Heart right ventricle (tissue), 16 donors: ENCODE results near the gene PGS1. TPM values are rescaled to one million over a fixed set of nuclear protein-coding genes. Genes with fewer than 3 reads are reported as not detected.

ENCODE experiments used
- ATAC-seq, 8 donors: fragments of 200-7000 bp; cut with Tn5 transposase; one replicate each; pipeline ENCODE4 v1.9.1; 2020; ENCODE audit warnings: mild to moderate bottlenecking in 8 of 8, moderate library complexity in 8 of 8, moderate number of reproducible peaks in 1 of 8
- DNase-seq, 2 donors: peaks; one replicate each; pipeline ENCODE4 v3.0.0-alpha.2; 2020
- H3K27ac ChIP-seq, 10 donors: fragments of 200-600 bp; sonication (generic) in 2 of 10; one replicate each; pipeline versions ENCODE4 v1.5.0 to v1.8.0; 2020 to 2022; ENCODE audit warnings: mild to moderate bottlenecking in 3 of 10
- H3K27me3 ChIP-seq, 7 donors: fragments of 200-600 bp; one replicate each; pipeline ENCODE4 v1.8.0; 2021 to 2022; ENCODE audit warnings: mild to moderate bottlenecking in 2 of 7
- H3K36me3 ChIP-seq, 9 donors: fragments of 200-600 bp; sonication (generic) in 1 of 9; one replicate each; pipeline versions ENCODE4 v1.5.0 to v1.8.0; 2020 to 2022; ENCODE audit warnings: mild to moderate bottlenecking in 2 of 9
- H3K4me1 ChIP-seq, 9 donors: fragments of 200-600 bp; sonication (generic) in 1 of 9; one replicate each; pipeline versions ENCODE4 v1.5.0 to v1.8.0; 2020 to 2022; ENCODE audit warnings: mild to moderate bottlenecking in 4 of 9
- H3K4me3 ChIP-seq, 10 donors: fragments of 200-600 bp; sonication (generic) in 2 of 10; one replicate each; pipeline versions ENCODE4 v1.5.0 to v1.8.0; 2020 to 2022; ENCODE audit warnings: mild to moderate bottlenecking in 7 of 10, moderate library complexity in 2 of 10
- H3K9me3 ChIP-seq, 11 donors: fragments of 200-600 bp in 10 of 11; sonication (generic) in 2 of 11; one replicate each; pipeline versions ENCODE4 v1.5.0 to v1.8.0; 2013 to 2022; ENCODE audit warnings: mild to moderate bottlenecking in 2 of 11, control low read depth in 1 of 11, moderate library complexity in 1 of 11
- CTCF ChIP-seq, 9 donors: fragments of 200-600 bp; sonication (generic) in 2 of 9; IDR thresholded peaks; one replicate each; pipeline versions ENCODE4 v1.5.0 to v1.8.0; 2021 to 2022; ENCODE audit warnings: antibody characterized with exemption in 9 of 9, mild to moderate bottlenecking in 5 of 9, moderate library complexity in 1 of 9
- WGBS, 2 donors: extraction: QIAGEN DNeasy Blood & Tissue Kit; methylation state at CpG; one replicate each; pipeline ENCODE4 v1.1.7; 2013; ENCODE audit warnings: inconsistent platforms in 1 of 2; 5-methylcytosine and 5-hydroxymethylcytosine counted together
- intact Hi-C, 10 donors: fragments of 100-400 bp; cut with DNase I; formaldehyde crosslinking; loops; one replicate each; pipeline versions ENCODE4 v1.11.1 to v1.14.2; 2022
- polyA plus RNA-seq, 2 donors: library from polyadenylated mRNA; stranded (reverse); fragments of 200-250 nt; gene quantifications; one replicate each; pipeline ENCODE4 v1.2.3, GENCODE V29; 2013
- total RNA-seq, 10 donors: library from RNA; stranded (reverse); fragmentation: NEBNext Ultra II Directional in 3 of 10; extraction: Animal tissue kit (Norgen Biotek cat#: 25700) in 3 of 10; gene quantifications; one replicate each; pipeline versions ENCODE4 v1.2.1 to v1.2.4, GENCODE V29; 2021 to 2023
- donor health status: Arrhythmogenic right ventricular cardiomyopathy.
- donor health status: ischemic (EF 13 %, LVEDD 7.1; RV severe dilation, severe dysfunction).
- donor health status: healthy with polysubstance abuse.
- donor health status: DM: no; HTN: yes; CAD: no.
- donor health status: DM: no; HTN: no; CAD: no.
- donor health status: ischemic (EF 25% LVEDD 6.9; RV normal size, moderate dysfunction).
- donor health status: ischemic (EF 25% LVEDD 5.7; RV mildly dilated, moderate dysfunction).
- donor health status: healthy.
- donor health status: DM: yes; HTN: yes; CAD: no.
- donor health status: Ischemic cardiomyopathy.
- donor health status: ischemic (EF 35%, LVEDD 5.7; RV mildly dilated, moderate dysfunction).
- donor health status: nonischemic (EF 11% LVEDD 7.7; RV severe dilation, severe dysfunction).
- donor health status: DM: yes; HTN: yes; CAD: no.
- donor health status: PGD.
- donor health status: ischemic (EF 29% LVEDD 5.4; RV normal size, mild dysfunction).
- donor health status: nonischemic (EF 23%, LVEDD 6.1; RV moderate dilation, normal function).

PGS1 gene
- total and polyA plus RNA-seq, 12 donors: 14.7 to 28.4 (median 18.2) TPM

- Histone ChIP-seq H3K27me3 (no peaks in the 10 kb centered on the region), H3K4me1 (peaks cover 7 to 92% (median 60%) of the 10 kb centered on the region in 9 donors), H3K27ac (peak overlapping the region; percentile 80 to 99 (median 90)), H3K36me3 (peaks cover 0 to 16% (median 0%) of the 10 kb centered on the region in 9 donors), H3K4me3 (peak overlapping the region; percentile 82 to 99 (median 94)), H3K9me3 (no peaks in the 10 kb centered on the region)
- no peak for TF ChIP-seq CTCF (IDR thresholded peaks at IDR 0.05)
- ATAC-seq (no peak), DNase-seq (no peak)
- 6 to 8% methylated on average over 7 of the region's 7 CpGs for WGBS, 2 donors
- intact Hi-C loops: no loop called here
Measured at GRCh38 chr17:78379131-78379491, 662 bp downstream of the PGS1 start.

- Histone ChIP-seq H3K36me3 (peaks cover 0 to 21% (median 0%) of the 10 kb centered on the region in 9 donors), H3K27ac (peak overlapping the region in 4 of 10 donors; percentile 73 to 99 (median 84)), H3K4me1 (peaks cover 11 to 92% (median 66%) of the 10 kb centered on the region in 9 donors), H3K9me3 (no peaks in the 10 kb centered on the region), H3K27me3 (no peaks in the 10 kb centered on the region), H3K4me3 (peak overlapping the region in 1 of 10 donors; percentile 92)
- DNase-seq (no peak), ATAC-seq (no peak)
- intact Hi-C loops: loop anchor here in 1 of 10 donors (5.0 kb wide), 1 partner anchor 37 kb away; no protein-coding TSS in a partner anchor
- TF ChIP-seq CTCF (IDR thresholded peaks at IDR 0.05): no peak
- 82 to 83% methylated on average over 5 of the region's 5 CpGs for WGBS, 2 donors
Measured at GRCh38 chr17:78380370-78380769, 1.9 kb downstream of the PGS1 start.

GRCh38 chr17:78381601-78382232, 3.3 kb downstream of the PGS1 start:
- peaks cover 0 to 21% (median 0%) of the 10 kb centered on the region in 9 donors for H3K36me3 ChIP-seq
- H3K27me3 ChIP-seq: no peaks in the 10 kb centered on the region
- DNase-seq: no peak
- TF ChIP-seq CTCF (IDR thresholded peaks at IDR 0.05): no peak
- WGBS, 2 donors: 53 to 59% methylated on average over 12 of the region's 12 CpGs
- peak overlapping the region in 9 of 10 donors; percentile 9 to 99 (median 70) for H3K27ac ChIP-seq
- H3K4me1 ChIP-seq: peaks cover 13 to 92% (median 77%) of the 10 kb centered on the region in 9 donors
- peak in 5 of 8 donors; percentile 17 to 55 (median 32) for ATAC-seq
- peak overlapping the region in 2 of 10 donors; percentile 9 to 92 for H3K4me3 ChIP-seq
- H3K9me3 ChIP-seq: no peaks in the 10 kb centered on the region
- intact Hi-C loops: loop anchor here in 1 of 10 donors (5.0 kb wide), 1 partner anchor 36 kb away; no protein-coding TSS in a partner anchor

GRCh38 chr17:78383725-78384471, 5.4 kb downstream of the PGS1 start:
- Histone ChIP-seq H3K9me3 (no peaks in the 10 kb centered on the region), H3K4me1 (peaks cover 20 to 100% (median 98%) of the 10 kb centered on the region in 9 donors), H3K27ac (peak overlapping the region; percentile 8 to 99 (median 70)), H3K27me3 (no peaks in the 10 kb centered on the region), H3K4me3 (peak overlapping the region in 1 of 10 donors; percentile 6), H3K36me3 (peaks cover 0 to 25% (median 0%) of the 10 kb centered on the region in 9 donors)
- intact Hi-C loops: loop anchor here in 1 of 10 donors (5.0 kb wide), 1 partner anchor 33 kb away; no protein-coding TSS in a partner anchor
- TF ChIP-seq CTCF (IDR thresholded peaks at IDR 0.05): no peak
- WGBS, 2 donors: 49 to 60% methylated on average over 15 of the region's 15 CpGs
- ATAC-seq (peak; percentile 59 to 90 (median 76)), DNase-seq (peak; percentile 71 to 75)
